Measurements from ENCODE around the gene INPP4B.

INPP4B gene

DNA sequence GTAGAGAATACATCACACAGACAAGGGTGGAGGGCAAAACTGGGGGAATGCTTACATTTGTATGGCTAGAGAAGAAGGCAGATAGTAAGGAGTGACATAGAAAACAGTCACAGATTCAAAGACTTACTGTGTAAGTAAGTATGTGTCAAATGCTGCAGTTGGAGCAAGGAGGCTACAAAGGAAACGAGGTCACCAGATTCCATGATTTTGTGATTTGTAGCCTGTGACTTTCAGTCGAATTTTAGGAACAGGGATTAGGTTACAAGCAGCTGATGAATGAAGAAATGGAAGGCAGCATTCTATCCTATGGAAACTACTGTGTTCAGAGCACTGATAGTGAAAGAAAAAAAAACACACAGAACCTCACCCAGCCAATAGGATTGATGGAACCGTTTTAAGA is 801.8 kb downstream of the INPP4B start:
- peak; percentile 62 for DNase-seq

DNA sequence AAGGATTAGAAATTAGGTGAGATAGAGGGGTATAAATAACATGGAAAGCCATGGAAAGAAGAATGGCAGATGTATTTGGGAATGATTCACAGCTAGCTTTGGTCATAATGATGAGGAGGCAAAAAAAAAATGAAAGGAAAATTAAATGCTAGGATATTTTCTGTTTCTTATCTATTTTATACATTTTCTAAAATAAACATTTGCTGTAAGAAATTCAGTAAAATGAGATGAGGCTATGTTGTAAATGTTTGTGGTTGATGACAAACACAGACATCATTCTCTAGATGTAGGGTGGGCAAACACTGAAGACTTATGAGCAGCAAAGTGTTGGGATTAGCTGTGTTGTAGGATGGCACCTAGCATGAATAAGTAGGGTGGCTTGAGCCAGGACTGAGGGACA is 802.6 kb downstream of the INPP4B start:
- peak; percentile 70 for DNase-seq

DNA sequence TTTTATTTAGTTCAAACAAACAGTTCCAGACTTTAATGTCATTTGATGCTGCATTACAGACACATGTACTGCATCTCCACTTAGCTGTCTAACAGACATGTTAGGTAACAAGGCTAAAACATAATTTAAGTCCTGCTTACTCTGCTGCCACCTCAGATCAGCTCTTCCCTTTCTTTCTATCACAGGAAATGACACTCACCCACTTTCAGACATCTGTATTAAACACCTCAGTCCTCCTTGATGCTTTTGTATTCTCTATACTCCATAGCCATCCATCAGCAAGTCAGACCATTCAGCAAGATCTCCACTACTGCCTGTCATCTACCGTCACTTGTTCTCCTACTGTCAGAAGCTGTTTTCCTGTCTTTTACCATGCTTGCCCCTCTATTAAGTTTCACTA is 804.3 kb downstream of the INPP4B start:
- DNase-seq: no peak

DNA sequence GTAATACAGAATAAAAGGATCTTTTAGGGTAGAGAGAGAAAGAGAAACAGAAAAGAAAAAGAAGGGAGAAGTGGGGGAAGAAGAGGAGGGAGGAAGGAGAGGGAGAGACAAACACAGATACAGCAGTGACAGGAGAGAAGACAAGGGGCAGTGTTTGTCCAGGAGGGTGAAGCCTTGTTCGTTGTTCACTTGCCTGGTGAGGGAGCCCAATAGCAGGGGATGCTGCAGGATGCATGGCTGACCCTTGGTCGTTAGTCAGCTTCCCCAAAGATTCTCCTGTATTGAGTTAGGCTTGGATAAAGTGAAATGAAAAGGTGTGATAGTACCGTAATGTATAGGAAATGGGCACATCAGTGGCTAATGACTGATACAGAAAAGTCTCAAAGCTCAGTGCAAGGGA is 806.1 kb downstream of the INPP4B start:
- DNase-seq: no peak

DNA sequence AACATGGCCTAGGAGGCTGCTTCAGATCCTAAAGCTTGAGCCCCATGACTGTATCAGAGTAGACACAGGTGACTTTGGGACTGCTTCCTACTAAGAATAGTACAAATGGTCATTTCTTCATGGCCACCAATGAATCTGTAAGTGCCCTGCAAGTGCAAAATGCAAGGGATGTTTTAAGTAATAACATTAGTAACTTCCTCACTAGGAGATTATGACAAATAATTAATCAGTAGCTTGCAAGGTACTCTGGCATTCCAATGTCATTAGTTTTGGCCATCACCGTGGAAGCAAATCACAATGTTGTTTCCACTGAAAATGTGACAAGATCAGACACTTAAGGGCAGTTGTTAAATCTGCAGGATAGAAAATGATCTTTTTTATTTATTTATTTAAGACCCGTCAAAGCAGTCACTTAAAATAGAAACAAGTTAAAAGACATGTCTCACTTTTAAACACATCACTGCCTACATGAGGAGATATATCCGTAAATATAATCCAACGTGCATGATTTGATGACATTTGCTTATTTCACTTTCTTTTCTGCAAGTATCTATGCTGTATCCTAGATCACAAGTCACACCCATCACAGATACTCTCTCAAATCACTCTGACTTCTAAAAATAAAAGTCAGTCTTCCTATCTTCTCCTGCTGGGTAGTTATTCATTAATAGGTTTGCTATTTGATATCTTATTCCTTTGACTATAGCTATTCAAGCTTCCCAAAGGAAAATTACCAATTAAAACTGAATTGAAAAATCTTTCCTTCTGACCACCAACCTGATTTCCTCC is 809.1 kb downstream of the INPP4B start:
- DNase-seq: peak; percentile 57

DNA sequence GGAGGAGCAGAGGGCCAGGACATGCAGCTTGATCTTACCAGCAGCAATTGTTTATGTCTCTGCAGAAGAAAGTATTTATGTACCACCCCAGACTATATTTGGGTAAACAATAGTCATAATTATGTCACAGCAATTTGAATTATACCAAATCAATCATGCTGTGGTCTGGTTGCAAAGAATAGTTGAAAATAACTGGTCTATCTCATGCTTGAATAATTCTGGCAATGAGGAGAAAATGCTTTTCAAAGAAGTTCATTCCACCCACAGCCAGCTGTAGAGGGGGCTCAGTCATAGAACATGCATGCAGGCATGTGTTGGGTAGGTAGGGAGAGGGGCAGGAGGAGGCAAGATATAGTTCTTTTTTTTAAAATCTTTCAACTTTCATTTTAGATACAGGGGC is 810.5 kb downstream of the INPP4B start:
- DNase-seq: peak; percentile 35

DNA sequence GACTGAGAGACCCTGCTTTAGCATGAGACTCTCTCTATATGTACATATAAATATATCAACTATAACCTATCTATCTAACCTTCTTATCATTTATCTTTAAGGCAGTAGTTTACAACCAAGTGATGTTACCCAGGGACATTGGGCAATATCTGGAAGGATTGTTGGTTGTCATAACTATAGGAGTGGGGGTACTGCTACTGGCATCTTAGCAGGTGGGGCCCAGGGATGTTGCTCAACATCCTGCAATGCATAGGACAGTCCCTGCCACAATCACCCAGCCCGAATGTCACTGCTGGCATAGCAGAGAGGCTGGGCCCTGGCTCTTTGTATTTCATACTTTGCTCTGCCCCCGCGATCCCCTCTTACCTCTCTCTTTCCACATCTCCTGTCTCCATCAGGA is 812.0 kb downstream of the INPP4B start:
- no peak for DNase-seq

DNA sequence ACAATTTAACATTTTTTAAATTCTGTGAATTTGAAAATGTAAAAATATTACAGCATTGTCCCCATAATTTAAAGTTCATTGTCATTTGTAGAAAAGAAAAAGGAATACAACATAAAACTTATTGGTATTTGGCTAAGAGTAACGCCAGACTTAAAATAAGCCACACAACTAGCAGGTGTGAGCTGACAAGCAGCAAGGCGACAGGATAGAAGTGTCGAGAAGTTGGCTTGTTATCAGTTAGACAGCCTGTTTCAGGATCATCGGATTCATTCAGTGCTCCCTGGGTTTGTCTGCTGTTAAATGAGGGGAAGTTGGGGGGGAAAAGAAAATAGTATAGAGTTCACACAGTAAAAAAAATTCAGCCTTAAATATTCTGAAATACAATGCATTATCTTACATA is 816.1 kb downstream of the INPP4B start:
- DNase-seq: no peak

DNA sequence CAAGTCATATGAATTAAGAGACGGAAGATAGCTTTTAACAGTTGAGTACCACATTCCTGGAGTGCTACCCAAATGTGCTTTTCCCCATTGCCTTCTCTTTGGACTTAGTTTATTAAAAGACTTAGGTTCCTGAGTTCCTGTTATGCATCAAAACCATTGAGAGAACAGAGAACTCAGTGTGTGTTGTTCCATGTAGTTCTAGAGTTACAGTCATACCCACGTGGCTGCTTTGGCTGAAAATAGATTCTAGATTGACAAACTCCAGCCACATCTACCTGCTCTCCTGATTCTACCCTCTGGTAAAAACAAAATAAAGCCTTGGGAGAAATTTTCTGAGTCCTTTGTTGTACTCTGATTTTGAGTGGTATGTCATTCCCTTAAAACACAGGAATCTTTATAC is 824.3 kb downstream of the INPP4B start:
- no peak for DNase-seq

DNA sequence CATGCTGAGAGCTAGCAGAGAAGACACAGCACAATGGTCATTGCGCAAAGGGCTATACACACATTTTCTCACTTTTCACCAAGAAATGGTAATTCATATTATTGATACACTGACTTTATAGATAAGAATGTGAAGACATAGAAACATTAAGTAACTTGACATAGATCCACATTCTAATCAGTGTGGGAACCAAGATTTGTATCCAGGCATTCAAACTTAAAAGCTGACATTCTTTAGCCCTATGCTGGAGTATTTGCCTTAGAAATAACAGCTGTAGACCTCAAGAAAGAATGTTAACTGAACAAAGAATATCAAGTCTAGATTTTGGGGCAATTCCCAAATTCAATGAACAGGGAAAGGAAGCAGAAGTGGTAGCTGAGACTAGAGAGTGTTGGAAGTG is 824.9 kb downstream of the INPP4B start:
- no peak for DNase-seq

DNA sequence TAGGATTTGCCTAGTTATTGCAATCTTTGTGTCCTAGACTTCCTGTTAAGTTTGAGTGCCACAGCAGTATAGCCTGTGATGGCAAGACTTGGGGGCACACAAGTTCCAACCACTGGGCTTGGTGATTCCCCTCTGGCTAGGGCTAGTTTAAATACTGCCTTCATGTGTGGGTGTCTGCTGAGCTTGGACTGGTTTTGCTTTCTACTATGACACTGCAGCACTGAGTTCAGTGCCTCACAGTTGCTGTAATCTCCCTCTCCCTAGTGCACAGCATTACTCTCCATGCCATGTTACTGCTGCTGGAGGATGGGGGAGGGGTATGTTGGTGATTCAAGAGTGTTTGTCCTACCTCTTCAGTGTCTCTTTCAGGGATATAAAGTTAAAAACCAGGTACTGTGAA is 830.1 kb downstream of the INPP4B start:
- no peak for DNase-seq

DNA sequence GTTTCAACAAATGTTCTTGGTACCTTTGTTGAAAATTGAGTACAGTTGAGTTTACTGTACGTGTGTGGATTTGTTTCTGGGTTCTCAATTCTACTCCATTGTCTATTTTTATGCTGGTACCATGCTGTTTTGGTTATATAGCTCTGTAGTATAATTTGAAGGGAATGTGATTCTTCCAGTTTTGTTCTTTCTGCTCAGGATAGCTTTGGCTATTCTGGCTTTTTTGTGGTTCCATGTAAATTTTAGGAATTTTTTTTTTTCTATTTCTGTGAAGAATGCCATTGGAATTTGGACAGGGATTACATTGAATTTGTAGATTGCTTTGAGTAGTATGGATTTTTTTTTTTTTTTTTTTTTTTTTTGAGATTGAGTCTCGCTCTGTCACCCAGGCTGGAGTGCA is 836.4 kb downstream of the INPP4B start:
- DNase-seq: no peak

DNA sequence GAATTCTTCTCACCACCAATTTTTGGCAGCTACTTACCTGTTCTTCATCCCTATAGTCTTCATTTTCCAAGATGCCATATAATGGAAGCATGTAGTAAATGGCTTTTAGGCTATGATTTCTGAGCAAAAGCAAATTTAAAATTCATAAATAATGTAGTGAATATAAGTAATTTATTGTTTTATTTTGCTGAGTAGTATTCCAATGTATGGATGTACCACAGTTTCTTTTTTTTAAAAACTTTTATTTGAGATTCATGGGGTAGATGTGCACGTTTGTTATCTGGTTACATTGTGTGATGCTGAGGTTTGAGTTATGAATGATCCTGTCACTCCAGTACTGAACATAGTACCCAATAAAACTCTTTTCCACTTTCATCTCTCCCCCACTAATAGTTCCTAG is 840.6 kb downstream of the INPP4B start:
- DNase-seq: no peak

DNA sequence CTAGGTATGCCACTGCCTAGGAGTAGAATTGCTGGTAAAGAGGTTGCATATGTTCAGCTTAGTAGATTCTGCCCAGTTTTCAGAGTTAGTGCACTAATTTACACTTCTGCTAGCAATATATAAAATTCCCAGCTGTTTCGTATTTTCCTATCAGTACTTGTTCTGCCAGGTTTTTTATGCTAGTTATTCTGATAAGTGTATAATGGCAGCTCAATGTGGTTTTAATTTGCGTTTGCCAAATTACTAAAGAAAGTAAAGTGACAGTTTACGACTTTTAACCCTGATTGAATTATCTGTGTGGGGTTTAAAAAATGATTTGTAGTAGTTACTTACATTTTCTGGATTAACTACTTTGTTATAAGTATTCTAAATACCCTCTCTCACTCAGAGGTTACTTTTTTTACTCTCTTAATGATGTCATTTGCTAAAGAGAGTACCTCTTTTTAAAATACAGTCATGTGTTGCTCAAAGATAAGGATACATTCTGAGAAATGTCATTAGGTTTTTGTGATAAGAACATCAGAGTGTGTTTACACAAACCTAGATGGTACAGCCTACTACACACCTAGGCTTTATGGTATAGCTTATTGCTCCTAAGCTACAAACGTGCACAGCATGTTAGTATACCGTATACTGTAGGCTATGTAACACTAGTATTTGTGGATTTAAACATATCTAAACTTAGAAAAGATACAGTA is 846.5 kb downstream of the INPP4B start:
- DNase-seq: no peak

DNA sequence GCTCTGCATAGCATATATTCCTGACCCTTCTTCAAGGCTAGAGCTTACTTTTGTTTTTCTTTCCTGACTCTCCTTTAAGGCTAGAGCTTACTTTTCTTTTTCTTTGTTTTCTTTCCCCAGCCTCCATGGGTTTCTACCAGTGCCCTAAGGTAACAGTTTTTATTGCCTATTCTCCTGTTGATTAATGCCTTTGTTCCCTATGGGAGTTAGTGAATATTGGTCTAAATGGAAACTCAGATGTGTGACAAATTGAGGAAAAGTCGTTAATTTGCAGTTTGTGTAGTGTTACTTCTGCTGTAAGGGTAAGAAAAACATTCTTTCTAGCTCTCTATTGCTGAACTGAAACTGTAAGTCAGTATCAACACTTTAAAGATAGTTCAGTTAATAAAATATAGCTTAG is 851.0 kb downstream of the INPP4B start:
- no peak for DNase-seq

DNA sequence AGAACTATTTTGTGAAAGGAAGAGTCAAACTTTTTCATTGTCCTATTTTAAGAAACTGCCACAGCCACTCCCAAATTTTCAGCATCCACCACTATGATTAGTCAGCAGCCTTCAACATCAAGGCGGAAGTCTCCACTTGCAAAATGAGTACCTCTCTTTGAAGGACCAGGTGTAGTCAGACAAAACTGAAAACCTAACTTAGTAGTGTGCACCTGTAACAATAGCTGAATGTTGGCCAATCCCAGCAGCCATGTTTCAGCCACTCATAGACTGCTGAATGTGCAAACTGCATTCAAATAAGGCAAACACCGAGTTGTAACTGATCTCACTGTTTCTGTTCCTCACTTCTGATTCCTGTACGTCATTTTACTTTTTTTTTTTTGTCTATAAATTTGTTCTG is 868.7 kb downstream of the INPP4B start:
- no peak for DNase-seq

Measured in fibroblast of skin of right quadriceps (primary cell).